Glomerular visceral epithelial cell (primary cell): ENCODE results near the gene LSM4.

Source experiments
- DNase-seq: peaks from one replicate; pipeline ENCODE4 v3.0.0-alpha.2; 2016; ENCODE audit errors: extremely low spot score

Gene LSM4

GRCh38 chr19:18292810-18293641 lies 29.9 kb downstream of the LSM4 start:
- DNase-seq: peak; percentile 34

GRCh38 chr19:18292462-18292809 lies 30.4 kb downstream of the LSM4 start:
- no peak for DNase-seq

- peak; percentile 61 for DNase-seq
Observed at GRCh38 chr19:18291590-18292461, 31.1 kb downstream of the LSM4 start.

- no peak for DNase-seq
Observed at GRCh38 chr19:18291019-18291524, 31.8 kb downstream of the LSM4 start.

- DNase-seq: peak; percentile 39
Observed at GRCh38 chr19:18290302-18291018, 32.4 kb downstream of the LSM4 start.

GRCh38 chr19:18289471-18290301 lies 33.2 kb downstream of the LSM4 start:
- DNase-seq: no peak

GRCh38 chr19:18287836-18288772 lies 34.8 kb downstream of the LSM4 start:
- no peak for DNase-seq

- DNase-seq: no peak
Observed at GRCh38 chr19:18286973-18287635, 35.8 kb downstream of the LSM4 start.

- no peak for DNase-seq
Observed at GRCh38 chr19:18284712-18285360, 38.0 kb downstream of the LSM4 start.

GRCh38 chr19:18283338-18283737 lies 39.5 kb downstream of the LSM4 start:
- DNase-seq: no peak

GRCh38 chr19:18282788-18283141 lies 40.1 kb downstream of the LSM4 start:
- DNase-seq: no peak

- DNase-seq: no peak
Observed at GRCh38 chr19:18282021-18282787, 40.7 kb downstream of the LSM4 start.

GRCh38 chr19:18281082-18282020 lies 41.5 kb downstream of the LSM4 start, which contains the start of gene JUND:
JUND (minus strand) TSS chr19:18281622; CDS start chr19:18281484, 138 bp downstream.
- peak; percentile 99 for DNase-seq

- DNase-seq: peak; percentile 85
Observed at GRCh38 chr19:18280247-18281081, 42.4 kb downstream of the LSM4 start.

- peak; percentile 96 for DNase-seq
Observed at GRCh38 chr19:18279516-18280246, 43.2 kb downstream of the LSM4 start.

GRCh38 chr19:18279266-18279515 lies 43.7 kb downstream of the LSM4 start:
- DNase-seq: no peak
